Stimulated activated CD8-positive, alpha-beta memory T cell treated with anti-CD3 and anti-CD28 coated beads, Interleukin-4, amount 100 ng/mL, for 4 hours (primary cell): ENCODE data around the gene STX1A.

Source experiments
- DNase-seq, 2 donors: peaks; one replicate each; pipeline ENCODE4 v3.0.0-alpha.2; 2020; ENCODE audit warnings: low read depth in 2 of 2, low spot score in 1 of 2

STX1A gene

DNA sequence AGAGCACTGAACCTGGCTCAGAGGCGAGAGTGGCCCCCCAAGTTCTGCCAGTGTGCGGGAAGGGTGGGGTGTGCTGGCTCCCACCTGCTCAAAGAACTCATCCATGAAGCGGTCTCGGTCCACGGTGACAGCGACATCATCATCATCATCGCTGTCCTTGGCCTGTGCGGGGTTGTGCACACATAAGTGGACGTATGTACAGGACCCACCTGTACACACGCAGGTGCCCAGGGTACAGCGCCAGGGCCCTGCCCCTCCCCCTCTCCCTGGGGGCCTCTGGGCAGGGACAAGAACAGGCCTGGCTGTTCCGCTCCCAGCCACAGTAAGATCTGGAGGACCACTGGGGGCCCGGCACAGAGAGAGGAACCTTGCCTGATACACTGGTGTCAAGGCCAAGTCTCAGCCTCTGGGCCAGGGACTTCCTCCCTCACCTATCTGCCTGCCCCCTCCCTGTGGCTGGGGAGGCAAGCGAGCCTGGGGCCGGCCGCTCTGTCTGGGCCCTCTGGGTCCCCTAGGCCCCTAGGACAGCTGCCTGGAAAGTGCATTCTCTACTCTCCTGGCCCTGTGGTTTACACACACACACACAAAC, 10.4 kb downstream of the STX1A start:
- DNase-seq = no peak

DNA sequence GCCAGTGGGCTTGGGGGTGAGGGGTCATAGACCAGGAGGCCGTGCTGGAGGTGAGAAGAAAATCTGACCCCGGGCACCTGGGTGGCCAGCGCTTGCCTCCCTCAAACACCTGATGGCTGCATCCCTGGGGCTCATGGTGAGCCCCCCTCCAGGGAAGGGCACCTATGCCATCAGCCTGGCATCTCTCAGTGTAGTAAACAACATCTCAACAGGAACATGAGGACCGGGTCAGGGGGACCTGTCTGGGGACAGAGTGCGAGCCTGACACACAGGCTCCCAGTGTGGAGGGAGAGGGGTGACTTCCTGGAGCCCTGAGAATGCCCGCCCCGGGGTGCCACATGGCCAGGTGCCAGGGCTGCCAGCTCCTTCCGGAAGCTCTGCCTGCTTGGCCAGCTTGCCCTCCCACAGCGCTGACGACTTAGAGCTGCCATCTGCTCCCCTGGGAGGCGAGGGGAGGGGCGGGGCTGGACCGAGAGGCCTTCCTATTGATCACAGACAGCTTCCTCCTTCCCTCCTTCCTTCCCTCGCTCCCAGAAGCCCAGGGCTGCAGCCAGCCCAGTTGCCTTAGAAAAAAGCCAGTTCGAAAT, 12.3 kb downstream of the STX1A start:
- DNase-seq = no peak

- no peak for DNase-seq
Measured at GRCh38 chr7:73706126-73707044, 13.1 kb downstream of the STX1A start.

GRCh38 chr7:73705551-73705920, 13.9 kb downstream of the STX1A start:
- no peak for DNase-seq

DNA sequence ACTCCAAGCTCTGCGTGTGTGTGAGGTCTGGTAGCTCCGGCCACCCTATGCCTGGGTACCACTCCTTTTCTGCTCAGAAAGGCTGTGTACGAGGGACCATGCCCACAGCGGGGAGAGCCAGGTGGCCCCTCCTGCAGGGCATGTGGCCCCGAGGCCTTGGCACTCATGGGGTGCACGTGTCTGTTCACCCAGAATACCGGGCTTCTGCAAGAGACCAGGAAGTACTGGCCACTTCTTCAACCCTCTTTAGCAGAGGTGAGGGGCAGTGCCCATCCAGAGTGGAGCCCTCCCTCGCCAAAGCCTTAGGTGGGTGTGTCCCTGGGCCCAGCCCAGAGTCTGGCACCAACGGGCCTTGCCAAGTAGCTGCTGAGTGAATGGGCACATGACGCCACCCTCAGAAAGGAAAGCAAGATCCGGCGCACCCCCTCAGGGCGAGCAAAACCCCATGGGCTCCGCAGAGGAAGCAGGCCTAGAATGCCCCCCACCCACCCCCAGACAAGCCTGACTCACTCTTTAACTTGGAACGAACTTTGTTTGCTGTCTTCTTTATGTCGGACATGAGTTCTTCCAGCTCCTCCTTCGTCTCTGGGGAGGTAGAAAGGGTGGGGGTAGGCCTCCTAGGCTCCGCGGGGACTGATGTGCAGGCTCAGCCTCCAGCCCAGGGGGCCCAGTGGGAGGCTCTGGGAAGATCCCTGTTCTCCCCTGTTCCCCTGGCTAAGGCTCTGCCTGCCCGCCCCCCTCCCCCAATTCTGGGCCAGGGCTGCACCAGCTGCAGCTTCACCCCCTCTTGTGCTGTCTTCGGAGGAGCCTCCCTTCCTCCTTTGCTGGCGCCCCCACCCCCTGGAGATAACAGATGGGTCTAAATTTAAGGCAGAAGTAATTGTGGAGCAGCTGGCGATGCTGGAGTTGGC, 14.6 kb downstream of the STX1A start:
- DNase-seq = no peak

GRCh38 chr7:73703757-73704639, 15.5 kb downstream of the STX1A start:
- DNase-seq = no peak

DNA sequence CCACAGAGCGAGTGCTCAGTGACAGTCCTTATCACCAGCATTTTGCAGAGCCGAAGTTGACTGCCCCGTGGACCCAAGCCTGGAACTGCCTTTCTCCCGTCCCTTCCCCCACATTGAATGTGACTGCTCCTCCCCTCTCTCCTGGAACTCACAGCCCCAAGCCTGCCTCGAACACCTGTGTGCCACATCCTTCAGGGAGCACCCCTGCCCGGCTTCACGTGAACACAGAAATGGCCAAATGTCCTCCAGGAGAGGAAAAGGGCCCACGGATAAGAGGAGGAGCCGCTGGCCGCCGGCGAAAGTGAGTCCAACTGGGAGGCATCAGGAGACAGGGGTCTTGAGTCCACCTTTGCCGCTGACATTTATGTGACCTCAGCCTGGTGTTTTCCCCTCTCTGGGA, 16.2 kb downstream of the STX1A start:
- no peak for DNase-seq

GRCh38 chr7:73702665-73703064, 16.8 kb downstream of the STX1A start:
- DNase-seq = no peak

- no peak for DNase-seq
Measured at GRCh38 chr7:73702226-73702625, 17.2 kb downstream of the STX1A start.

- DNase-seq = no peak
Measured at GRCh38 chr7:73701357-73701995, 18.0 kb downstream of the STX1A start.

DNA sequence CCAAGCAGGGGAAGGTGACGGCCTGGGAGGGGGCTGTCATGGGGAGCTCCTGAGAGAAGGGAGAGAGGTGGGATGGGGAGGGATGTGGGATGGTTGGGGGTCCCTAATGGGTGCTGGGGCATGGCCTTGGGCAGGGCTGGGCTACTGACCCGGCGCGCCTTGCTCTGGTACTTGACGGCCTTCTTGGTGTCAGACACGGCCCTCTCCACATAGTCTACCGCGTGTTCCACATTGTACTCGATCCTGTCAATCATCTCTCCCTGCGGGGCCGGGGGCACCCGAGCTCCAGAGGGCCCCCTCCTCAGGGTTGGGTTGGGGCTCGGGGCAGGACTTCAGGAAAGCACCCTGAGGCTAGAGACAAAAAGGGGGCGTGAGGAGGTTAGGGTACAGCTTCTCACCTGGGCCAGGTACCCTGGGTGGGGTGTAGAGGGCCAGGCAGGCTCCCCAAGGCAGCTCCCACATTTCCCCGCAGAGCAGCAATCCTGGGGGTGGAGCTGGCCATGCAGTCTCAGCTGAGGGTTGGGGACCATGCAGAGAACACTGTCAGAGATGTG, 18.8 kb downstream of the STX1A start:
- DNase-seq = no peak

- no peak for DNase-seq
Measured at GRCh38 chr7:73700069-73700423, 19.4 kb downstream of the STX1A start.

GRCh38 chr7:73699370-73700068, 19.9 kb downstream of the STX1A start:
- no peak for DNase-seq

DNA sequence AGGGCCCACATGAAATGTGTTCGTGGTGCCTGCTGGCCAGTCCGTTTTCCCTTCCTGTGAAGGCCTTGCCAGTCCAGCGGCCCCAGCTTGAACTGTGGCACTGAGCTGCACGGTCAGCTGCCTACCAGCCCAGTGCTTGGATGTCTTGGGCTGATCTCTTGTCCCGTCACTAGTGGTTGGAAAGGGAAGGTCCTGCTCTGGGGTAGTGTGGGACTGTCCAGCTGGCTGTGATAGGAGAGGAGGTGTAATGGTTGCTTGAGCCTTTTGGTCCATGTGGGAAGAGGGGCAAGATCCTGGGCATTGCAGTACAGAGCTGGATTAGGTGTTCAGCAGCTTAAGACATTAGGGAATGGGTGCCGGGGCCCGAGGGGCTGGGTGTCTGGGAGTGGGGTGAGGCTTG, 21.1 kb downstream of the STX1A start:
- DNase-seq = no peak

GRCh38 chr7:73696372-73696771, 23.1 kb downstream of the STX1A start:
- DNase-seq = no peak

GRCh38 chr7:73690646-73691045, 28.8 kb downstream of the STX1A start:
- no peak for DNase-seq

DNA sequence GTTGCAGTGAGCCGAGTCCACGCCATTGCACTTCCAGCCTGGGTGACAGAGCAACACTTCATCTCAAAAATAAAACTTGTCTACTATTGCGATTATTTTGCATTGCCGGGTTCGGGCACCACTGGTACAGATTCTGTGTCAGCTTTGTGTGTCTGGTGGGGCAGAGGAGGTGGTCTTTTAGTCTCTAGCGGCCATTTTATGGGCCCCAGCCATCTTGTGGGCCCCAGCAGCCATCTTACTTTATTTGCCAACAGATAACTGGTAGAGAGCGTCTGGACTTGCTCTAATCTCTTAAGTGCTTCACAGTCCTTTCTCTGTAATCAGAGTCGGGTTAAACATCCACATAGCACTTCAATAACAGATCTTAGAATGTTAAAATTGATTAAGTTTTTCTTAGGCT, 31.2 kb downstream of the STX1A start:
- no peak for DNase-seq

- no peak for DNase-seq
Measured at GRCh38 chr7:73685311-73685710, 34.2 kb downstream of the STX1A start.
